ENCODE results near the gene GNS. TPM values are rescaled to one million over a fixed set of nuclear protein-coding genes. Genes with fewer than 3 reads are reported as not detected.
"Not testable (repeated sequence)": the region's sequence is repeated elsewhere in the genome, so short reads cannot be mapped to it uniquely, and the experiment has no call there.

GNS gene
- polyA plus RNA-seq, 5 donors, result 60.6 to 104 (median 91.7) TPM

DNA sequence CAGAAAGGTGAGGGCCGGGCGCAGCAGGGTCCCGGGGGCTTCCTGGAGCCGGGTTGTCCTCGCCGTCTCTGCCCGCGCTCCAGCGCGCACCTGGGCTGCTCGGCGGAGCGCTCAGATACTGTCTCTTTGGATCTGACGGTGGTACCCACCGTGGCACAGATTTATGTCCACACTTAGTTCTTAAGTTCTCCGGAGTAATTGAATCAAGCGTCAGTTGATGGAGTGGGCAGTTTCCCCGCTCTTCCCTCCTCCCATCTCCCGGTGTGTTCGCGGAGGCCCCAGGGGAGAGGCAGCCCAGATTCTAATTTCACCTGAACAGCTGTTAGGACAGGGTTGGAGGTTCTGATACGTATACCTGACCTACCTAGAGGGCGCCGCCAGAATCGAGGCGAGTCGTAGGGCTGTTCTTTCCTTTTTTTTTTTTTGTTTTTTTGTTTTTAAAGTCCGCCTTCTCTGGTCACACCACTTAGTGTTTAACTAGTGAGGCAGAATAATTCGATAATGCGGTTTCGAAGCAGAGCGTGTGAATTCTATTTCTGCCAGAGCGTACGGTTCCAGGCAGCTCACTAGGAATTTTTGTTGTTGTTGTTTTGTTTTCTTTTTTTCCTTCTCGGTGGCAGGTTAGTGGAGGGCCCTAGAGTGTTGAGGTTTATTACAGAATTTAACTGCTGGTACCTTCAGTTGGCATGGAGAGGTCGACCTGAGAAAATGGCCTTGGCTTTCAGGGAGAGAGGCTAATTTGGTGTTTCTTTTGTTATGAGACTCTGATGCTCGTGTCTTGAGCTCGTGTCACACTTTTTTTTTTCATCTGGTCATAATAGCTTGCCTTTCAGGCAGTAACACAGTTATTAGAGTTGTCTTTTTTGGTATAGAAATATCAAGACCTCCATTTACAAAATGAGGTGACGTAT, 22.3 kb upstream of the GNS start:
- DNase-seq, result peak; percentile 23 to 28

DNA sequence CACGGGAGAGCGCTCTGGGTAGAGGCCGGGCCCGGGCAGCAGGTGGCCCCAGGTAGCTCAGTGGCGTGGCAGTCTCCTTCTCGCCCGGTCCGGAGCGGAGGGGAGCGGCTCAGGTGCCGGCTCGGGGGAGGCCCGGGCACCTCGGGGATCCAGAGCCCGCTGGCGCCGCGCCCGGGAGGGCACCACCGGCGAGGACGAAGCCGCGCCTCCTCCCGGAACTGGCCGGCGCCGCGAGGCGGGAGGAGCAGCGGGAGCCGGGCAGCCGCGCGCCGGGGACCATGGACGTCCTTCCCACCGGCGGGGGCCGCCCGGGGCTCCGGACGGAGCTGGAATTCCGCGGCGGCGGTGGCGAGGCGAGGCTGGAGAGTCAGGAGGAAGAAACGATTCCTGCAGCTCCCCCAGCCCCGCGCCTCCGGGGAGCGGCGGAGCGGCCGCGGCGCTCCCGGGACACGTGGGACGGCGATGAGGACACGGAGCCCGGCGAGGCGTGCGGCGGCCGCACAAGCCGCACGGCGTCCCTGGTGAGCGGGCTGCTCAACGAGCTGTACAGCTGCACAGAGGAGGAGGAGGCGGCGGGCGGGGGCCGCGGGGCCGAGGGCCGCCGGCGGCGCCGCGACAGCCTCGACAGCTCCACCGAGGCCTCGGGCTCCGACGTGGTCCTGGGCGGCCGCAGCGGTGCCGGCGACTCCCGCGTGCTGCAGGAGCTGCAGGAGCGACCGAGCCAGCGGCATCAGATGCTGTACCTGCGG, 21.5 kb upstream of the GNS start:
- peak; percentile 43 to 54 for DNase-seq

DNA sequence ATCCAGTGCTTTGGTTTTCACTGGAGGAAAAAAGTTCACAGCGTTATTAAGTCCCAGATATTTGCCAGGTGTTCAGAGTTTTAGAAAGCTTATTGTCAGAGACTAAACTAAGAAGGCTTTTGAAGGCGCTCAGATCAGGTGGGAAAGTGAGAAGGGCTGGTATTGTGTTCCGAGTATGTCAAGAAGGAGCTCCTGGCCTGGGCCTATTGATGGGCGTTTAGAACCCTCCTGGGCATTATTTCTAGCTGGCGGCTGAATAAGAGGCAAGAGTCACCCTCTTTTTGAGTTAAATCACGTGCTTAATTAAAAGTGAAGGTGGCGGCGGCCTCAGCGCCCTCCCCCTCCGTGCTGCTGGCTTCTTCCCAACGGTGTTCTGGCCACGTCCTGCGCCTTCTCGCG, 20.9 kb upstream of the GNS start:
- peak in 1 of 2 donors; percentile 18 for DNase-seq

DNA sequence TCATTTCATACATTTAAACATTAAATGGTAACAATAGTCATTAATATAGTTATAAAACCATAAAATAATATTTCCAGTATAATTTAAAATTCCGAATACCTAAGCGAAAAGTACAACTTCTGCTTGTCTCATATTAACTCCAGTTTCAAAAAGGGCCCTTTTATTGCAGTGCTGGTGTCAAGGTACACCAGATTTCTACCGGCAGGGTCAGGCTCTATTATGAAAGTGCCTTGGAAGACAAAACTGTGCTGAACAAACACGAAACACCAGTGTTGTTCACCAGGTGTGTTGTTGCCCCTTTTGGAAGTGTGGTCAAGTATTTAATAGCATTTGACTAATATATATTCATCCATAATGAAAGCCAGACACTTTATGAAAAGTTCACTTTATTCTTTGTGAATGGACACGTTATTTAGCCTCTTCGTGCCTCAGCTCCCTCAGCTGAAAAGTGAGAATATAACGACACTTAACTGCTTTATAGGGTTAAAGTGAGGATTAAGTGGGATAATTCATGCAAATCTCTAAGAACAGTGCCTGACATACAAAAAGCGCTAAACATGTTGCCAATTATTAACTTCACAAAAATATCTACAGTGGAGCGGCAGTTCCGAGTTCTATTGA, 20.3 kb upstream of the GNS start:
- DNase-seq, result no peak

DNA sequence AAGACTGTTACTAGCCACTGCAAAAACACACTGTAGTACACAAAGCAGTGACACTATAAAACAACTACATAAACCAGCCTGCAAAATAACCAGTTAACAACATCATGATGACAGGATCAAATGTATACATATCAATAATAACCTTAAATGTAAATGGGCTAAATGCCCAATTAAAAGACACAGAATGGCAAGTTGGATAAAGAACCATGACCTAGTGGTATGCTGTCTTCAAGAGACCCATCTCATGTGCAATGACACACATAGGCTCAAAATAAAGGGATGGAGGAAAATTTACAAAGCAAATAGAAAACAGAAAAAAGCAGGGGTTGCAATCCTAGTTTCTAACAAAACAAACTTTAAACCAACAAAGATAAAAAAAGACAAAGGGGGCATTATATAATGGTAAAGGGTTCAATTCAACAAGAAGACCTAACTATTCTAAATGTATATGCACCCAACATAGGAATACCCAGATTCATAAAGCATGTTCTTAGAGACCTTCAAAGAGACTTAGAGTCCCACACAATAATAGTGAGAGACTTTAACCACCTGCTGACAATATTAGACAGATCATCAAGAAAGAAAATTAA, 16.0 kb upstream of the GNS start:
- DNase-seq, result not testable (repeated sequence)

DNA sequence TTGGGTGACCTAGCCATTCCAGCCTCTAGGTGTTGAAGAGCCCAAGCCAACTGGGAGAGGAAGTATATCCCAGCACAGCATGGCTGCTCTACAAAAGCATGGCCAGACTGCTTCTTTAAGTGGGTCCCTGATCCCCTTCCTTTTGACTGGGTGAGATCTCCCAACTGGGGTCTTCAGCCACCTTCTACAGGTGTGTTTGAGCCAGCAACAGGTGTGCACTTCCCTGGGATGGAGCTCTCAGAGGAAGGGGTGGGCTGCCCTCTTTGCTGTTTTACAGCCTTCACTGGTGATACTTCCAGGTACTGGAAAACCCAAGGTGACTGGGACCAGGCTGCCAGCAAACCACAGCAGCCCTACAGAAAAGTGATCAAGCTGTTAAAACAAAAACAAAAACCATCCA, 14.2 kb upstream of the GNS start:
- no peak for DNase-seq

DNA sequence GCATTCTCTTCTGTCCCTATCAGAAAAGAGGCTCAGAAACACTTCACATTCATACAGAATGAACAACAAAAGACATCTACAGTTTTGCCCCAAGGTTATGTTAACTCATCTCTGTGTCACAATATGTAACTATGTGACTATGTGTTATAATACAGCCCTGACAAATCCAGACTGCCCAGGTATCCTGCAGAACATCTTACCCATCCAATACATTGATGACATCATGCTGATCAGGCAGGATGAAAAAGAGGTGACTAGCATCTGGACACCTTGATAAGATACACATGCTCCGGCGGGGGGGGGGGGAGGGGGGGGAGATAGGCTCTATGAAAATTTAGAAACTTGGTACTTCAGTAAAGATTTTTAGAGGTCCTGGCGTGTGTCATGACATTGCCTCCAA, 8.3 kb upstream of the GNS start:
- no peak for DNase-seq

DNA sequence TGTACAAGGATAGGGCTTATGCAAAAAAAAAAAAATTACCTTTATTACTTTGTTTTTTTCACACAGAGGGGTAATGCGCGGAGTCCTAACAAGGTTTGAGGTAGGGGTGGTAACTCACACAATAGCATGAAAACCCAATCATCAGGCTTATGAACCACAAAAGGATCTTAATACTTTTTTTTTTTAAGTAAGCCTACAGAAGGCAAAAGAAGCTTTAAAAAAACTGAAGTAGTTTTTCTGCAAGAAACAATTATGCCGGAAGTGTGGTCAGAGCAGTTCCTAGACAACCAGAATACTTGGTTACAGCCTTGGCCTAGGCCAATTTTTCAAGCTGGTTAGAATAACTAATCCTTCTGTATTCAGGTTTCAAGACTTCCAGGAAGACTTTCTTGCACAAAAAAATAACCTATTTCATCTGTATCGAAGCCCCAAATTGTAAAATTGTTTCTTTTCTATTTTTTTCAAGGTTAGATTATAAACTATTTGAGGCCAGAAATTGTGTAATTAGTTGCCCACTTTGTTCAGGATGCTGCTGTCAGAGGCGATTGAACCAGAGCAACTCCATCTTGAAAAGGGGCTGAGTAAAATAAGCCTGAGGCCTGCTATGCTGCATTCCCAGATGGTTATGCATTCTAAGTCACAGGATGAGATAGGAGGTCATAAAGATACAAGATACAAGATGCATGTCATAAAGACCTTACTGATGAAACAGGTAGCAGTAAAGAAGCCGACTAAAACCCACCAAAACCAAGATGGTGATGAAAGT, 1.8 kb upstream of the GNS start:
- DNase-seq, result no peak

DNA sequence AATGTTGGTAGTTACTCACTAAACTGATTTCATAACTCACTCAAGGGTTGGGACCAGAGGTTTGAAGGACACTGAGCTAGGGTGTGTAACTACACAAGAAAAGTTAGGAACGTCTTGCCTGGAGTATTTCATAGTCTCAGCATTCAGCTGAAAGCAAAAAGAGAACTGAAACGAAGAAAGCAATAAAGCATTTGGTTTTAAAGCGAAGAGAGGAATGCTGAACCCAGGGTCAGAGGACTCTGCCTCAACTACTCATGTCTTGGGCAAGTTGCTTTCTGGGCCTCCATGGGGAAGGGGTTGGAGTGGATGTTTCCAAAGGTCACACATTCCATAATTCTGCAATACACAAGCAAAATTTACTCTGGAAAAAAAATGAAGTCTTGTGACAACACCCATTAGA, 1.4 kb downstream of the GNS start:
- DNase-seq, result no peak

DNA sequence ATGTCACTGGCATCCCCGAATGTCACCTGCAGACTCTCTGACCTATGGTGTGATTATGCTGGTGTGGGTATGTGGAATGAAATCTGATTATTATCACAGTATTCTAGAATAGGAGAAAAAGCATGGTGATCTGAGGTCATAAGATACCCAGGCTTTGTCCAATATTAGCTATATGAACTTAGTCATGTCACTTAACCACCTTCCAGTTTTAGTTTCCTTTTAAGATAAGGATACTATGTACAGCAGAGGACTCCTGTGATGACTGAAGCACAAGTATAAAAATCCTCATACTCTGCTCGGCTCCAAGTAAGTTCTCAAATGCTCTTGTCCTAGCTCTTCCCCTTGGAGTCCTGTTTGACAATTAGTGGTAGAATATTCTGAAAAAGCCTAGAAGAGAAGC, 2.8 kb downstream of the GNS start:
- DNase-seq, result no peak

DNA sequence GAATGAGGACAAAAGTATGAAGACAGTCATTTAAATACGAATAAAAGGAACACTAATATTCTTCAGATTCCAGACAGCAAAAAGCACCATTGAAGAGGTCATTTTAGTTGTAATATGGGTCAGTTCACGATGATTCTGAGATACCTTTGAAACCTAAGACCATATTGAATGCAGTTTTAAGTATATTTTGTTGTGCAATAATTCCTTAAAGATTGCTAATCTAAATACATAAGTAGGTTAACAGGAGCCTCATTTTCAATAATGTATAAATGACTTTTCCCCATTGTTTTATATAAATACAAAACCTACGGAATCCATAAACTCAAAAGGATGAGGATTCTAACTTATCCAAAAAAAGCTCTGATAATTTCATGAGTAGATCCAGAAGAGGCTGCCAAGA, 5.8 kb downstream of the GNS start:
- no peak for DNase-seq

DNA sequence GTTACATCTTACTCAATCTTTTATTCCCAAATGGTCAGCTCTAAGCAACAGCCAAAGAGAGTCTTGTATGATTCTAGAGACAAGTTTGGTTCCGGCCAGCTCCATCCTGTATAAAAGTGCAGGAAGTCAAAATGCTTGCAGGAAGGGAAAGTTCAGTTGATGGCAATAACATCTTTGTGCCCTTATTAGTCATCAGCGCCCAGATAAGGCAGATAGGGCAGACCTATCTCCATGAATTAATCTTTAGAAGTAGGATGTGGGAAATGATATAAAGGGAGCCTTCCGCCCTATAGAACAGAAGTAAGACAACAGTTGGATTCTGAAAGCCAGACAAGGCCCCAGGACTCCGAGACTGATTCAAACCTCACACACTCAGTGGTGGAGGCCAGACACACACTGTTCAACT, 6.4 kb downstream of the GNS start:
- no peak for DNase-seq

DNA sequence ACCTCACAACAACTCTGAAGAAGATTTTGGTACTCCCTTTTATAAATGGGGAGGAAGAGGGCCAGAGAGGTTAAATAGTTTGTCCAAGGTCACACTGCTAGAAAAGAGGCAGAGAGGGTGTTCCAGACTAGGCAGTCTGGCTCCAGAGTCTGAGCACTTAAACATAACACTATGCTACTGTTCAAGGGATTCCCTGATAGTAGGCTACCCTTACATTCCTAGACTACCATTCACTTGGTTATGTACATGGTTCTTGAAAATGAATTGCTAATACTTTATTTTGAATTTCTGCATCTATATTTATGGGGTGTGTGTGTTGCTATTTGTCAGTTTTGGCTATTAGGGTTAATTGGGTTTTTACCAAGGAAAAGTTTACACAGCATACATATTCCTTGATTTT, 7.2 kb downstream of the GNS start:
- no peak for DNase-seq

DNA sequence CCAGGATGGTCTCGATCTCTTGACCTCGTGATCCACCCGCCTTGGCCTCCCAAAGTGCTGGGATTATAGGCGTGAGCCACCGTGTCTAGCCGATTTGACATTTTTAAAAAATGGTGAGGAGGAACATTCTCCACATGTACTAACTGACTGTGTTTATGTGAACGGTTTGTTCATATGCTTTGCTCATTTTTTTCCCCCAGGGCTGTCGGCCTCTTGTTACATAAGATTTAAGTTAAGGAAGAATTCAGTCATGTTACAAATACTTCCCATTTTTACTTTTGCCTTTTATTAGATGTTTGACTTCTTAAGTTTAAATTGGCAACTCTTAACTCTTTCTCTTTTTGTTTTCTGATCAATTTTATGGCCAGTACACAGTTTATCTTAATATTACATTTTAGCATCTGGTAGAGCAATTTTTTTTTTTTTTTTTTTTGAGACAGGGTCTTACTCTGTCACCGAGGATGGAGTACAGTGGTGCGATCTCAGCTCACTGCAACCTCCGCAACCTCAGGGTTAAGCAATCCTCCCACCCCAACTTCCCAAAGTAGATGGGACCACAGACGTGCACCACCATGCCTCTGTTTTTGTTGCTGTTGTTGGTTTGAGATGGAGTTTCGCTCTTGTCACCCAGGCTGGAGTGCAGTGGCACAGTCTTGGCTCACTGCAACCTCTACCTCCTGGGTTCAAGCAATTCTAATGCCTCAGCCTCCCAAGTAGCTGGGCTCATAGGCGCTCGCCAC, 9.6 kb downstream of the GNS start:
- no peak for DNase-seq

DNA sequence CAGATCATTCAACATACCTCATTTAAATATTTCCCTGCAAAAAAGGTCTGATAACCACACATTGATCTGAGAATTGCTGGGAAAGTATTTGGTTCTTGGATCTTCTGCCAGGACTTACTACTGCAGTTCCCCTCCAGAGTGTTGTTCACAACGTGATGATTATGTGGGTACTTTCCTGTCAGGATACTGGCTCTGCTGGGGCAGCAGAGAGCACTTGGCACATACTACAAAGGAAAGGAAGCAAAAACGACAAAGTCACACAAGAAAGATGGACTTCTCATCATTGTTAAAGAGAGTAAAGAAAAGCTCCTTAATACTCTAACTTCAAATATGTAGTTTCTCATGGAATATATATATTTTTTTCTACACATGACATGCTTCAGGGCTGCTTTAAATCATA, 11.5 kb downstream of the GNS start:
- DNase-seq, result no peak

DNA sequence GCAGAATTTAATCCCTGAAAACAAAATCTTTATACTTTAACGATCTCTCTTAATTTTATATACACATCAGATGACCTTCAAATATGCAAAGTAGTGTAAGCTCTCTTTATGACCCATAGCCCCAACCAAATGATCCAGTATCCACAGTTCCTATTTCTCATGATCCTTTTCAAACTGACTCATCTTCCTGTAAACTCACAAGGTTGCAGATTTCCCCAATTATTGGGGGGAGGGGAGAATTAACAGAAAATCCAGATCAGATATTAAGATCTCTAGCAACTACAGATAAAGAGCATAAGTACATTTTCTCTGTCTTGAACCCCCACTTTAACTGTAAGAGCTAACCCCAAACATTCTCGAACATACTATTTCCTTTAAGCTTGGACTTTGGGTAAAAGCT, 12.5 kb downstream of the GNS start:
- DNase-seq, result no peak

DNA sequence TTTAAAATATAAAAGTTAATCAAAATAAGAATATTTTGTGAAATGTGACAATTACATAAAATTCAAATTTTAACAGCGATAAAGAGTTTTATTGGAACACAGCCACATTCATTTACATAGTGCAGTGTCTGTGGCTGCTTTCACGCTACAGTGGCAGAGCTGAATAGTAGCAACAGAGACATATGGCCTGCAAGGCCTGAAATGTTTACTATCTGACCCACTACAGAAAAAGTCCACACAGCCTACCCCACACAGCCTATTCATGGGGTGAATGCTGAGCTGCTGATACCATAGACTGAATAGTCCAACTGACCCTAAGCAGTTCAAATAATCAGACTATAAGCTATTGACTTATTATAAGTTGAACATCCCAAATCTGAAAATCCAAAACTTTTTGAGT, 13.2 kb downstream of the GNS start:
- no peak for DNase-seq

DNA sequence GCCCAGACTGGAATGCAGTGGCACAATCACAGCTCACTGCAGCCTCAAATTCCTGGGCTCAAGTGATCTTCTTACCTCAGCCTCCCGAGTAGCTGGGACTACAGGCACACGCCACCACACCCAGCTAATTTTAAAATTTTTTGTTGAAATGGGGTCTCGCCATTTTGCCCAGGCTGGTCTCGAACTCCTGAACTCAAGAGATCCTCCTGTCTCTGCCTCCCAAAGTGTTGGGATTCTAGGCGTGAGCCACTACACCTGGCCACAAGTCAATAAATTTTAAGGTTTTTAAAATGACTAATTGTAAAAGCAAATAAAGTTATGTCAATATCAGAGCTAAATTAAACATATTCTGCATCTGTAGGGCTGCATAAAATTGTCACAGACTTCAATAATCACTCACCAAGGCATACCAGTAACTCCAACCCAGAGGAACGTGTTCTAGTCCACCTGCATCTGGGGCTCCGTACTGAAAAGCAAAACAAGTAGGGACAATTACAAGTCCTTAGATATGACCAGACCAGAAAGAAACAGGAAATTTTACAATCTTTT, 13.9 kb downstream of the GNS start:
- DNase-seq, result no peak

DNA sequence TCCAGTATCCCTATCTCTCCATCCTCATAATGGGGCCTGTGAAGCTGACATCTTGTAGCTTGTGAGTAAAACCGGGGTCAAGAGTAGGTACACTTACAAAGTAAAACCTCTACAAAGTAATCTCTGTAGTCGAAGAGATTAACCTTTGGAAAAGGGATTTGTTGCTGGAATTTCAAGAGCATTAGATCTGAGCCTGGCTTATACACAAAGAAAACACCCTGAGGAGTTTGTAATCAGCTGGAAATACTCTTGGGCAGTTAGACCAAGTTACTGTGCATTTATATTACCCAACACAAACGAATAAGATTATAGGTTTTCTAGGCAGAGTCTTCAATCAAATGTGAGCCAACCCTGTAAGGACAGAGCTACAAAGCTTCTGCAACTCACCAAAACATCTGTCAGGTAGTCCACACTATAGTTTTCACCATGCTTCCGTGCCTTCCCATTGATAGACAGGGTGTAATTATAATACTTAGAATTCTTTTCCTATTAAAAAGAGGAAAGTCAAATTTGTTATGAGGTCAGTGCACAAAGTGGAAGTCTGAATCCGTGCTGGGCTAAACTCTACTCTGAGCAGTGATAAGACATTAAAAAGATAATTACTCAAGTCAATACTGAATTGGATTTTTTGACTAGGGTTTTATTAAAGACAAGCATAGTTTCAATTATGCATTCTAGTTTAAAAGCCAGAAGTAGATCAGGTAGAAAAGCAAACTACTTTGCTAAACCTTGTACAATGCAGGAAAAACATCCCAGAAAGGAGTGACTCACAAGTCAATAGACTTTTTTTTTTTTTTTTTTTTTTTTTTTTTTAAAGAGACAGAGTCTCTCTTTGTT, 14.6 kb downstream of the GNS start:
- DNase-seq, result no peak

DNA sequence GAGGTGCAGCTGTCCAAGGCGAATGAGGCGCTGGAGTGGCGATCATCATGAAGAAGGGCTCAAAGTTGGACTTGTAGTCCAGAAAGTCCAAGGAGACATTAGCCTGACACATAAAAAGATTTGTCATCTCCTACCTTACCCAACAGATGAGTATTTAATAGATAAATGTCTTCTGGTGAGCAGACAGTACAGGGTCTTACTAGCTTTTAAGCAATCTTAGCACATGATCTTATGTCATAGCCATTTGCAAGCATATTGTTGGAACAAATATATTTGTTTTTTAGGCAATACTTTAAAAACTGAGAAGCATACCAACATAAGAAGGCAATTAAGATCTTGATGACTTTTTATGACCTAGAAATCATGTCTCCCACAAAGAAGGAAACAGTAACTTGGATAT, 16.0 kb downstream of the GNS start:
- no peak for DNase-seq

Measured in right lung (tissue), 5 donors.